ENCODE measurements around the gene OTUB2. TPM values are rescaled to one million over a fixed set of nuclear protein-coding genes. Genes with fewer than 3 reads are reported as not detected.
"Not testable (repeated sequence)": the region's sequence is repeated elsewhere in the genome, so short reads cannot be mapped to it uniquely, and the experiment has no call there.

Gene OTUB2
- total and polyA plus RNA-seq, 7 experiments from 2014 or later: 0.11 to 2.5 (median 0.59) TPM; not detected in 1

DNA sequence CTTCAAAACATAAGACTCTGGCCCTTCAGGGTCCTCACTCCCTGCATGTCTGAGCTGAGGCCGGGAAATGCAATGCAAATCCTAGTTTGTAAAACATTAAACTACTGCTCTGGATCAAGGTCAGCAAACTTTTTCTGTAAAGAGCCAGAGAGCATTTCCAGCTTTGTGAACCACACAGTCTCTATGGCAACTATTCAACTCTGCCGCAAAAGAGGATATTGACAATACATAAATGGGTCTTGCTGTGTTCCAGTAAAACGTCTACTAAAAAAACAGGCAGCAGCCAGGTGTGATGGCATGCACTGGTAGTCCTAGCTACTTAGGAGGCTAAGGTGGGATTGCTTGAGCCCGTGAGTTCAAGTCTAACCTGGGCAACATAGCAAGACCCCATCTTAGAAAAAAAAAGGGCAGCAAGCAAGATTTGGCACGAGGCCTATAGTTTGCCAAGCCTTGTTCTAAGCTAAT lies 32.6 kb downstream of the OTUB2 start:
- Histone ChIP-seq H3K36me3 (ENCODE audit: control insufficient read depth in 2 of 3, insufficient read depth in 3 of 3, low read length in 3 of 3) (peaks cover 50 to 93% (median 55%) of the 10 kb centered on the region in 3 experiments), H3K27me3 (ENCODE audit: control insufficient read depth in 2 of 2, insufficient read depth in 2 of 2, low read length in 2 of 2) (no peaks in the 10 kb centered on the region), H3K4me3 (ENCODE audit: low read length) (no peak overlapping the region), H3K9me3 (ENCODE audit: control insufficient read depth in 2 of 3, low read length in 3 of 3) (no peaks in the 10 kb centered on the region), H3K4me1 (ENCODE audit: control insufficient read depth in 2 of 2, insufficient read depth in 2 of 2, low read length in 2 of 2) (peaks cover 33 to 39% of the 10 kb centered on the region in 2 donors), H3K27ac (ENCODE audit: low read depth, low read length) (no peak overlapping the region)
- Mint-ChIP-seq H3K4me1 (peaks cover 39 to 92% (median 81%) of the 10 kb centered on the region in 7 donors), H3K27me3 (no peaks in the 10 kb centered on the region), H3K36me3 (peaks cover 6 to 86% (median 55%) of the 10 kb centered on the region in 5 donors), H3K27ac (peak overlapping the region in 7 of 9 donors; percentile 1 to 68 (median 17)), H3K9me3 (no peaks in the 10 kb centered on the region), H3K4me3 (peak overlapping the region in 4 of 10 donors; percentile 1 to 32 (median 32))
- intact Hi-C loops (cut with micrococcal nuclease): no loop called here
- POLR2A ChIA-PET: no interaction called here
- ATAC-seq (no peak), DNase-seq (no peak)
- CTCF ChIA-PET: no interaction called here

DNA sequence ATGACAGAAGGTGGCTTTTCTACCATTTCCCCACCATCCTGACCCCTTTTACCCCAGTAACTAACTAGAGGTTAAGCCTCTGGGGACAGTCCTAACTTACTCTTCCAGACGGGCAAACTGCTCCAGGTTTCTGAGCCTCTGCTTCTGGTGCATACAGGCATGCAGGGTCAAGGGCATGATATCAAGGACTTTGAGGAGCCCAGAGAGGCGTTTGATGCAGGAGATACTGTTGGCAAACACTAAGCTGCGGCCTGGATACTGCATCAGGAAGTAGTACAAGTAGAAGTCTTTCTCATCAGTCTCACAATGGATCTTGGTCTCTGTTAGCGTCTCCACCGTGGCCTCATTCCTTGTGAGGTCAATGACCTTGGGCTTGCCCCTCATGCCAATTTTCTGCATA lies 33.9 kb downstream of the OTUB2 start:
- ATAC-seq (no peak), DNase-seq (no peak)
- Mint-ChIP-seq H3K9me3 (no peaks in the 10 kb centered on the region), H3K4me1 (peaks cover 48 to 93% (median 86%) of the 10 kb centered on the region in 7 donors), H3K27ac (peak overlapping the region in 3 of 9 donors; percentile 7 to 61 (median 40)), H3K27me3 (no peaks in the 10 kb centered on the region), H3K4me3 (no peak overlapping the region), H3K36me3 (peaks cover 6 to 82% (median 43%) of the 10 kb centered on the region in 5 donors)
- CTCF ChIA-PET: no interaction called here
- Histone ChIP-seq H3K9me3 (ENCODE audit: control insufficient read depth in 2 of 3, low read length in 3 of 3) (no peaks in the 10 kb centered on the region), H3K36me3 (ENCODE audit: control insufficient read depth in 2 of 3, insufficient read depth in 3 of 3, low read length in 3 of 3) (peaks cover 50 to 80% (median 55%) of the 10 kb centered on the region in 3 experiments), H3K4me1 (ENCODE audit: control insufficient read depth in 2 of 2, insufficient read depth in 2 of 2, low read length in 2 of 2) (peaks cover 33 to 41% of the 10 kb centered on the region in 2 donors), H3K27ac (ENCODE audit: low read depth, low read length) (no peak overlapping the region), H3K27me3 (ENCODE audit: control insufficient read depth in 2 of 2, insufficient read depth in 2 of 2, low read length in 2 of 2) (no peaks in the 10 kb centered on the region), H3K4me3 (ENCODE audit: low read length) (no peak overlapping the region)
- POLR2A ChIA-PET: interaction anchor here (0.6 kb wide), 1 partner anchor 21 kb away, joined by 3 read pairs; the partner anchor contains the start of genes DDX24 and IFI27L1
- intact Hi-C loops (cut with micrococcal nuclease): no loop called here

DNA sequence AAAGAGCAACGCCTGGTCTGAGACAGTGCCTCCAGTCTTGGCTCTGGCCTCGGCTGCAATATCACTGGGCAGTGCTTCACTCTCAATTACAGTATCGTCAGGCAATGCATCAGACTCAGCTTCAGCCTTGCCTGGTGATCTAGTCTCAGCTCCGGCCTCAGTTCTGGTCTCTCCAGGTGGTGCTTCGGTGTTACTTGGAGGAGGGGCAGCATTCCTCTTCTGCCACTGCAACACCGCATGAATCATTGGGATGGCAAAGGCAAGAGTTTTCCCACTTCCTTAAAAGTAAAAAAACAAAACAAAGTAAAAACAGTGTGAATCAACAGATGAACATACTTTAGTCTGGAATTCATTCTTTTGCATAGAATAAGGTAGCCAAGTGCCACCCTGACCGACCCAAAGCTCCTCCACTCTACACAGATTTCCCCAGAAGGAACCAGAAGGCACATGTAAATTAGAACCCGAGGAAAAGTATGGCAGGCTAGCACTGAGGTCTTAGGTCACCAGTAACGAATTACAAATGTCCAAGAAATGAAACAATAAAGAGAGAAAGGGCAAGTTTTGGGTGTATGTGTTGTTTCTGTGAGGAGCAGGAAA lies 36.3 kb downstream of the OTUB2 start:
- H3K4me3 ChIP-seq (ENCODE audit: low read length): no peak overlapping the region
- ATAC-seq (no peak), DNase-seq (no peak)
- intact Hi-C loops (cut with micrococcal nuclease): loop anchor here in 1 of 2 donors (2.0 kb wide), 1 partner anchor 16 kb away; no protein-coding TSS in a partner anchor
- peaks cover 36 to 56% (median 50%) of the 10 kb centered on the region in 3 experiments for H3K36me3 ChIP-seq (ENCODE audit: control insufficient read depth in 2 of 3, insufficient read depth in 3 of 3, low read length in 3 of 3)
- H3K4me1 ChIP-seq (ENCODE audit: control insufficient read depth in 2 of 2, insufficient read depth in 2 of 2, low read length in 2 of 2): peaks cover 26 to 51% of the 10 kb centered on the region in 2 donors
- ChIA-PET CTCF (interaction anchor here (1.5 kb wide), 1 partner anchor 27 kb away, joined by 3 read pairs; no protein-coding TSS in a partner anchor), POLR2A (no interaction called here)
- H3K27me3 ChIP-seq (ENCODE audit: control insufficient read depth in 2 of 2, insufficient read depth in 2 of 2, low read length in 2 of 2): no peaks in the 10 kb centered on the region
- H3K27ac ChIP-seq (ENCODE audit: low read depth, low read length): no peak overlapping the region
- H3K27ac Mint-ChIP-seq: peak overlapping the region in 3 of 9 donors; percentile 9 to 65 (median 25)
- peaks cover 0 to 7% (median 0%) of the 10 kb centered on the region in 11 donors for H3K9me3 Mint-ChIP-seq
- no peaks in the 10 kb centered on the region for H3K27me3 Mint-ChIP-seq
- H3K36me3 Mint-ChIP-seq: peaks cover 6 to 84% (median 45%) of the 10 kb centered on the region in 5 donors
- H3K9me3 ChIP-seq (ENCODE audit: control insufficient read depth in 2 of 3, low read length in 3 of 3): no peaks in the 10 kb centered on the region
- peaks cover 55 to 99% (median 93%) of the 10 kb centered on the region in 7 donors for H3K4me1 Mint-ChIP-seq
- H3K4me3 Mint-ChIP-seq: peak overlapping the region in 1 of 10 donors; percentile 29

DNA sequence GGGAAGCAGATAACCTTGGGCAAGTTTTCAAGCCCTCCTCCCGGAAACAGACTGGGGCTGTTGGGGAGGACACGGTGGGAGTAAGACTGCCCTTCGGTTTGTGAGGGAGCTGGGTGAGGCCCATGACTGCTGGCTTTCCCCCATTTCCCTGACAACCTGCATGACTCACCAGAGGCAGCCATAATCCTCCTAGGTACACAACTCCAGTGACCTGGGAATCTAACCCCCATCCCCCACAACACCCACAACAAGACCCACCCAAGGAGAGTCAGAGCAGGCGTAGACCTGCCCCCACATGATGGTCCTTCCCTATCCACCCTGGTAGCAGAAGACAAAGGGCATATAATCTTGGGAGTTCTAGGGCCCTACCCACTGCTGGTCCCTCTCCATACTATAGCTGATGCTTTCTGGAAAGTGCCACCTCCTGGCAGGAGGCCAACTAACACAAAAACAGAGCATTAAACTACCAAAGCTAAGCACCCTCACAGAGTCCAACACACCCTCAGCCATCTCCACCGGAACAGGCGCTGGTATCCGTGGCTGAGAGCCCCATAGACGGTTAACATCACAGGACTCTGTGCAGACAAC lies 40.0 kb downstream of the OTUB2 start:
- Histone ChIP-seq H3K4me3 (ENCODE audit: low read length) (no peak overlapping the region), H3K36me3 (ENCODE audit: control insufficient read depth in 2 of 3, insufficient read depth in 3 of 3, low read length in 3 of 3) (peaks cover 12 to 21% (median 16%) of the 10 kb centered on the region in 3 experiments), H3K27me3 (ENCODE audit: control insufficient read depth in 2 of 2, insufficient read depth in 2 of 2, low read length in 2 of 2) (no peaks in the 10 kb centered on the region), H3K27ac (ENCODE audit: low read depth, low read length) (no peak overlapping the region), H3K4me1 (ENCODE audit: control insufficient read depth in 2 of 2, insufficient read depth in 2 of 2, low read length in 2 of 2) (peaks cover 14 to 22% of the 10 kb centered on the region in 2 donors), H3K9me3 (ENCODE audit: control insufficient read depth in 2 of 3, low read length in 3 of 3) (peaks cover 0 to 7% (median 0%) of the 10 kb centered on the region in 3 experiments)
- H3K27me3 Mint-ChIP-seq: no peaks in the 10 kb centered on the region
- peaks cover 62 to 98% (median 94%) of the 10 kb centered on the region in 7 donors for H3K4me1 Mint-ChIP-seq
- peak overlapping the region in 6 of 10 donors; percentile 30 to 70 (median 56) for H3K4me3 Mint-ChIP-seq
- peaks cover 0 to 43% (median 24%) of the 10 kb centered on the region in 11 donors for H3K9me3 Mint-ChIP-seq
- H3K36me3 Mint-ChIP-seq: peaks cover 16 to 85% (median 60%) of the 10 kb centered on the region in 5 donors
- H3K27ac Mint-ChIP-seq: peak overlapping the region; percentile 2 to 77 (median 63)
- ATAC-seq (no peak), DNase-seq (no peak)
- CTCF ChIA-PET: interaction anchor here (0.8 to 1.7 kb wide), 2 partner anchors 71 to 114 kb away, joined by 5 to 6 read pairs; no protein-coding TSS in a partner anchor
- intact Hi-C loops (cut with micrococcal nuclease): no loop called here
- POLR2A ChIA-PET: interaction anchor here (2.7 kb wide), 1 partner anchor 14 kb away, joined by 14 read pairs; the partner anchor contains the start of genes DDX24 and IFI27L1

DNA sequence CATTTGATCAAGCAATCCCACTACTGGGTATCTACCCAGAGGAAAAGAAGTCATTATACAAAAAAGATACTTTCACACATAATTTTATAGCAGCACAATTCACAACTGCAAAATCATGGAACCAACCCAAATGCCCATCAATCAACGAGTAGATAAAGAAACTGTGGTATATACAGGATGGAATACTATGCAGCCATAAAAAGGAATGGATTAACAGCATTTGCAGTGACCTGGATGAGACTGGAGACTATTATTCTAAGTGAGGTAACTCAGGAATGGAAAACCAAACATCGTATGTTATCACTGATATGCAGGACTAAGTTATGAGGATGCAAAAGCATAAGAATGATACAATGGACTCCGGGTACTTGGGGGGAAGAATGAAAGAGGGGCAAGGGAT lies 45.9 kb downstream of the OTUB2 start:
- H3K4me3 ChIP-seq (ENCODE audit: low read length); POLR2A ChIA-PET; H3K9me3 ChIP-seq (ENCODE audit: control insufficient read depth in 2 of 3, low read length in 3 of 3); H3K27ac ChIP-seq (ENCODE audit: low read depth, low read length); intact Hi-C loops (cut with micrococcal nuclease); DNase-seq; H3K27me3 Mint-ChIP-seq; H3K27me3 ChIP-seq (ENCODE audit: control insufficient read depth in 2 of 2, insufficient read depth in 2 of 2, low read length in 2 of 2); ATAC-seq; CTCF ChIA-PET; H3K27ac Mint-ChIP-seq: not testable (repeated sequence)
- Mint-ChIP-seq H3K4me3 (peak overlapping the region in 7 of 10 donors; percentile 17 to 58 (median 52)), H3K4me1 (peaks cover 46 to 86% (median 80%) of the 10 kb centered on the region in 7 donors), H3K36me3 (peaks cover 34 to 82% (median 74%) of the 10 kb centered on the region in 5 donors), H3K9me3 (peaks cover 0 to 79% (median 43%) of the 10 kb centered on the region in 11 donors)
- Histone ChIP-seq H3K4me1 (ENCODE audit: control insufficient read depth in 2 of 2, insufficient read depth in 2 of 2, low read length in 2 of 2) (peaks cover 12 to 20% of the 10 kb centered on the region in 2 donors), H3K36me3 (ENCODE audit: control insufficient read depth in 2 of 3, insufficient read depth in 3 of 3, low read length in 3 of 3) (peaks cover 2 to 11% (median 10%) of the 10 kb centered on the region in 3 experiments)

DNA sequence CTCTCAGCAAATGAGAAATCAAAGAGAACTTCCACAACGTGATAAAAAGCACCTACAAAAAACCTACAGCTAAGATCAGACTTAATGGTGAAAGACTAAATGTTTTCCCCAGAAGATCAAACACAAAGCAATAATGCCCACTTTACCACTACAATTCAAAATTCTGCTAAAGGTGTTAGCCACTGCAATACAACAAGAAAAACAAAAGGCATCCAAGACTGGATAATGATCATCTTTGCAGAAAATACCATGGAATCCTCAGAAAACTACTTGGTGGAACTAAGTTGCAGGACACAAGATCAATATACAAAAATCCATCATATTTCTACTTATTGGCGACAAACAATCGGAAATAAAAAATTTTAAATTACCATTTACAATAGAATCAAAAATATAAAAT lies 48.4 kb downstream of the OTUB2 start:
- peaks cover 10 to 27% (median 17%) of the 10 kb centered on the region in 3 experiments for H3K36me3 ChIP-seq (ENCODE audit: control insufficient read depth in 2 of 3, insufficient read depth in 3 of 3, low read length in 3 of 3)
- H3K9me3 ChIP-seq (ENCODE audit: control insufficient read depth in 2 of 3, low read length in 3 of 3): peaks cover 4 to 7% (median 5%) of the 10 kb centered on the region in 3 experiments
- intact Hi-C loops (cut with micrococcal nuclease): no loop called here
- peaks cover 0 to 54% (median 28%) of the 10 kb centered on the region in 11 donors for H3K9me3 Mint-ChIP-seq
- H3K27ac ChIP-seq (ENCODE audit: low read depth, low read length): no peak overlapping the region
- no peaks in the 10 kb centered on the region for H3K27me3 ChIP-seq (ENCODE audit: control insufficient read depth in 2 of 2, insufficient read depth in 2 of 2, low read length in 2 of 2)
- no peaks in the 10 kb centered on the region for H3K27me3 Mint-ChIP-seq
- ChIA-PET POLR2A (no interaction called here), CTCF (no interaction called here)
- peak overlapping the region in 1 of 9 donors; percentile 22 for H3K27ac Mint-ChIP-seq
- peaks cover 39 to 78% (median 73%) of the 10 kb centered on the region in 5 donors for H3K36me3 Mint-ChIP-seq
- peaks cover 45 to 86% (median 79%) of the 10 kb centered on the region in 7 donors for H3K4me1 Mint-ChIP-seq
- no peak overlapping the region for H3K4me3 ChIP-seq (ENCODE audit: low read length)
- peak overlapping the region; percentile 11 to 99 (median 59) for H3K4me3 Mint-ChIP-seq
- ATAC-seq (no peak), DNase-seq (no peak)
- H3K4me1 ChIP-seq (ENCODE audit: control insufficient read depth in 2 of 2, insufficient read depth in 2 of 2, low read length in 2 of 2): peaks cover 24 to 42% of the 10 kb centered on the region in 2 donors
